ENCODE results near the gene LHX5.

DNA sequence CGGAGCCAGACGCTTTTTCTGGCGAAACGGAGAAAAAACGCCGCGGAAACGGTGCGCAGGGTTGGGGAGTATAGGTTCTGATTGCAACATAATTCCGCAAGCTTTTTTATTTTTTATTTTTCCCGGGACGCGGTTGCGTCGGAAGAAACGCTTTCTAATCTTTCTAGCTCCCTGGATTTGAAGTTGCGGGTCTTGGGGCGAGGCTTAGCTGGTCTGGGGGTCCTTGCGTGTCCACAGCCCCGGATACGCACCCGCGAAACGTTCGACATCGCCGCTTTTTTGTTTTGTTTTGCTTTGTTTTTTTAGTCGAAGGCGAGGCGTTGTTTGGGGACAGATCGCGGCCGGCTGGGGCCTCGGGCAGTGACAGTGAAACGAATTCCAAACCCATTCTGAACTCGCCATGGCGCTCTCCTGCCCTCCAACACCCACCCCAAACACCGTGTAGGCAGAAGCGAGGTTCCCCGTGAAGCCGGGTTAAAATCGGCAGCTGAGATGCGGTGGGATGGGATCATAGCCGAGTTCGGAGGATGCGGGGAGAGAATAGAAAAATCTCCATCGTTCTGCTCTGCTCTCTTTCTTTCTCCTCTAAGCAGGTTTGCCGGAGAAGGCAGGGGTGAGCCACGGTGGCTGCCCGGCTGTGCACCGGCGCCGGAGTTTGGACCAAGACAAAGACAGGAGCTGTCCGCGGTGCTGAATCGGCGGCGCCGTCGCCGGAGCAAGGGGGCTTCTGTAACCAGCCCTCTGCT lies 8.1 kb upstream of the LHX5 start:
- TF ChIP-seq, protein P1, sequence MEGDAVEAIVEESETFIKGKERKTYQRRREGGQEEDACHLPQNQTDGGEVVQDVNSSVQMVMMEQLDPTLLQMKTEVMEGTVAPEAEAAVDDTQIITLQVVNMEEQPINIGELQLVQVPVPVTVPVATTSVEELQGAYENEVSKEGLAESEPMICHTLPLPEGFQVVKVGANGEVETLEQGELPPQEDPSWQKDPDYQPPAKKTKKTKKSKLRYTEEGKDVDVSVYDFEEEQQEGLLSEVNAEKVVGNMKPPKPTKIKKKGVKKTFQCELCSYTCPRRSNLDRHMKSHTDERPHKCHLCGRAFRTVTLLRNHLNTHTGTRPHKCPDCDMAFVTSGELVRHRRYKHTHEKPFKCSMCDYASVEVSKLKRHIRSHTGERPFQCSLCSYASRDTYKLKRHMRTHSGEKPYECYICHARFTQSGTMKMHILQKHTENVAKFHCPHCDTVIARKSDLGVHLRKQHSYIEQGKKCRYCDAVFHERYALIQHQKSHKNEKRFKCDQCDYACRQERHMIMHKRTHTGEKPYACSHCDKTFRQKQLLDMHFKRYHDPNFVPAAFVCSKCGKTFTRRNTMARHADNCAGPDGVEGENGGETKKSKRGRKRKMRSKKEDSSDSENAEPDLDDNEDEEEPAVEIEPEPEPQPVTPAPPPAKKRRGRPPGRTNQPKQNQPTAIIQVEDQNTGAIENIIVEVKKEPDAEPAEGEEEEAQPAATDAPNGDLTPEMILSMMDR (conservative IDR thresholded peaks at IDR 0.05 in 1 of 2, IDR thresholded peaks at IDR 0.05 in 1 of 2; ENCODE audit: extremely low read depth in 1 of 2, insufficient read depth in 1 of 2, low read depth in 1 of 2, low read length in 2 of 2) = no peak
- TF ChIP-seq EZH2 (IDR thresholded peaks at IDR 0.05; ENCODE audit: borderline replicate concordance, low read length) = peak; percentile 97
